Stimulated activated CD8-positive, alpha-beta memory T cell treated with anti-CD3 and anti-CD28 coated beads, Interleukin-12 subunit alpha, Interleukin-12 subunit beta, amount 100 ng/mL, for 1 hour (primary cell): ENCODE data around the gene BOLA1.
"Not testable (repeated sequence)": the region's sequence is repeated elsewhere in the genome, so short reads cannot be mapped to it uniquely, and the experiment has no call there.

ENCODE experiments used
- DNase-seq: peaks from one replicate; pipeline ENCODE4 v3.0.0-alpha.2; 2020; ENCODE audit warnings: low read depth

The BOLA1 gene, protein sequence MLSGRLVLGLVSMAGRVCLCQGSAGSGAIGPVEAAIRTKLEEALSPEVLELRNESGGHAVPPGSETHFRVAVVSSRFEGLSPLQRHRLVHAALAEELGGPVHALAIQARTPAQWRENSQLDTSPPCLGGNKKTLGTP

GRCh38 chr1:149899460-149900284 is at the start of gene BOLA1:
TSS of gene BOLA1 (plus strand) at chr1:149899568. CDS start at chr1:149900060, 492 bp downstream.
- DNase-seq: peak; percentile 64

GRCh38 chr1:149849947-149850360 is 49.4 kb upstream of the BOLA1 start:
- DNase-seq: no peak

DNA sequence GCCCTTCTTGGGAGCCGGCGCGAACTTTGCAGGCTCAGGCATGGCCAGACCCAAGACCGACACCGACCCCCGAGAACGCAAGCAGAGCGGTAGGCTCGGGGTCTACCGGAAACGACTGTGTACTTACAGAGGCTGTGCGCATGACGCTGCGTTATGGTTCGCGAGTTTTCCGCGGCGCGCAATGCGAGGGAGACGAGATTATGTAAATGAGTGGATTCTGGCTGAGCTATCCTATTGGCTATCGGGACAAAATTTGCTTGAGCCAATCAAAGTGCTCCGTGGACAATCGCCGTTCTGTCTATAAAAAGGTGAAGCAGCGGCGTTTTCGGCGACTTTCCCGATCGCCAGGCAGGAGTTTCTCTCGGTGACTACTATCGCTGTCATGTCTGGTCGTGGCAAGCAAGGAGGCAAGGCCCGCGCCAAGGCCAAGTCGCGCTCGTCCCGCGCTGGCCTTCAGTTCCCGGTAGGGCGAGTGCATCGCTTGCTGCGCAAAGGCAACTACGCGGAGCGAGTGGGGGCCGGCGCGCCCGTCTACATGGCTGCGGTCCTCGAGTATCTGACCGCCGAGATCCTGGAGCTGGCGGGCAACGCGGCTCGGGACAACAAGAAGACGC is 48.5 kb upstream of the BOLA1 start:
- not testable (repeated sequence) for DNase-seq

GRCh38 chr1:149851585-149852213 is 47.7 kb upstream of the BOLA1 start:
- not testable (repeated sequence) for DNase-seq

DNA sequence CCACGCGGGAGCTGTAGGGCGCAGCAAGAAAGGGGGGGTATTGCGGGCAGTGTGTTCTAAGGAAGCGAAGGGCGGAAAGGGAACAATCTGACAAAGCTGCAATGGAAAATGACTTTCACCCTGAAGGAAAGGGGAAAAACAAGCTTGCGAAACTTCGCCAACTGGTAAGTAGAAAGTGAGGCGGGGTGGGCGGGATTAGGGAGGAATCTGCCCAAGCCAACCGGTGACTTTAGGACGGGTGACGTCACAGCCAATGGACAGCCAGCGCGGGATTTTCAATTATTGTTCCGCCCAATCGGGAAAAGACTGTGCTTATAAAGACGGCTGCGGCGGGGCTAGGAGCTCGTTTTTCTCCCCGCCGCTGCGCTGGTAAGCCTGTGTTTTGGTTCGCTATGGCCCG is 47.1 kb upstream of the BOLA1 start:
- not testable (repeated sequence) for DNase-seq

- DNase-seq: not testable (repeated sequence)
Measured at GRCh38 chr1:149860271-149860670, 39.1 kb upstream of the BOLA1 start.

GRCh38 chr1:149860684-149861496 is 38.5 kb upstream of the BOLA1 start:
- DNase-seq: not testable (repeated sequence)

DNA sequence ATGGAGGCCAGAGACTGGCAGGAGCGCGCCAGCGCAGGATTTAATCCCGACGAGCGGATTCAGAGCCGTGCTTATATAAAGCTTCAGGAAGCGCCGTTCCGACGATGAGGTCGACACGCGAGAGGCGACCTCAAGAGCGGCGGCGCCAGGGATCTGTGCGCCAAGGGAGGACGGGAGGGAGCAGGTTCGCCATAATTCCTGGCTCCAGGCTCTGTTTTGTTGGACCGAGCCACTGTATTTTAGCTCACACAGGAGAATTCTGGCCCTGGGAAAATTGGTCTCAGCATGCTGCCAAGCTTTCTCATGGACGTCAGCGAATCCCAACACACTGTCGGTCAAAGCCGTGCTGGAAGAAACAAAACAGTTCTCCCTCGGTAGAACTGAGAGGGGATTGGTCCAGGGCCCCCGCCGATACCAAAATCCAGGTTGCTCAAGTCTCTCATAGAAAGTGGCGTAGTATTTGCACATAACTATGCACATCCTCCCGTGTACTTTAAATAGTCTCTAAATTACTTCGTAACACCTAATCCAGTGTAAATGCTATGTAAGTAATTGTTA is 37.8 kb upstream of the BOLA1 start:
- not testable (repeated sequence) for DNase-seq

DNA sequence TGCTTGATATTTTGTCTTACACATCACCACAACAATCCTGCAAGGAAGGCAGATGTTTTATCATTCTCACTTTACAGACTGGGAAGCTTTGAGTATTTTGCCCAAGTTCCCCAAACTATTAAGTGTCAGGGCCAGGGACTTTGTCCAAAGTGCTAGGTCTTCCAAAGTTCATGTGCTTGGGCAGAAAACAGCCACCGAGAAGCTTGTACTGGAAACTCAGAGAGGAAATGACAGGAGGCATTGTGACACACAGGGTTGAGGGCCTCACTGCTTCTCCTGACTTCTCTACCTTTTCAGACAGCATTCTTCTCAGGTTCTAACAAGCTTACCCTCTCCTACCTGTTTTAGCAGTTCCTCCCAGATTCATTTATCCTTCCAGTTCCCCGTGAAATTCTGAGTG is 32.5 kb upstream of the BOLA1 start:
- not testable (repeated sequence) for DNase-seq

DNA sequence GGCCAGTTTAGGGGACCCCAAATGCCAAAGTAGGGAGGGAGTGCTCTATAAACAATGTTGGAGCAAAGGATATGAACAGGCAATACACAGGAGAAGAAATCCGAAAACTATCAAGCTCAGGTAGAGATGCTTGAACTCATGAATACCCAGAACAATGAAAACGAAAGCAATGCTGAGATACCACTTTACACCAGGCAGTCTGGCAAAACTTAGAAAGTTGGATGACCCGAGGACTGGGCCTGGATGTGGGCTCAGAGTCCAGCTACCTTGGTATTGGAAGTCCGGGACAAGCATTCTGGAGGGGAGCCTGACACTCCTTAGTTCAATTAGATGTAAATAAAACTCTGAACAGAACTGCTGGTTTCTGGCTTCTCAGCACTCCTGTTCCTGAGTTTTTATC is 26.3 kb upstream of the BOLA1 start:
- not testable (repeated sequence) for DNase-seq

DNA sequence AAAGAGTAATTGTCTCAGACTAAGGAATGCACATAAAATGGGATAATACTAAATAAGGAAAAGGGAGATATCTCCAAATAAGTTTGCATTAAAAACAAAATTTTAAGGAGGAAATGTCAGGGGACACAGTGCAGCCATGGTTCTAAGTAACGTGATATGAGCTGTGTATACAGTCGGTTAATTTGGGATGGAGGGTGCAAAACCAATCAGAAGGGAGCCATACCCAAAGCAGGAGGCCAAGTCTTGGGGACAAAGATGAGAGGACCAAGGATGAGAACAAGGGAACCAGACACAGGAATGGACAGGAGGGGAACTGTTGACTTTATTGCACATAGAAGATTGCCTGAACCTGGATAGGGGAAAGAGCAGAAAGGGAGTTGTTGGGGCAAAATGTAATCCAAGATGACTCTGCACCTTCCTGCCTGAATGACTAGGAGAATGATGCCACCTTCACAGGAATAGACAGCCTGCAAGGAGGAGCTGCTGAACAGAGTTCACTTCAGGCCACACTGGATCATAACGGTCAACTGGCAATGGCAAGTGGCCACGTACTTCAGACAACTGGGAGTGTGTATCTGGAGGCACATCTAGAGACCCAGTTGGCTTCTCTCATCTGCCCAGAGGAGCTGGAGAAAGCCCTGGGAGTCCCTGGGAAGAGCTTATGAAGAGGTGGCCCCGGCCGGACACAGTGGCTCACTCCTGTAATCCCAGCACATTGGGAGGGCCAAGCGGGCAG is 22.0 kb upstream of the BOLA1 start:
- DNase-seq: no peak

- no peak for DNase-seq
Measured at GRCh38 chr1:149879556-149879955, 19.8 kb upstream of the BOLA1 start.

GRCh38 chr1:149881876-149882275 is 17.5 kb upstream of the BOLA1 start:
- no peak for DNase-seq

DNA sequence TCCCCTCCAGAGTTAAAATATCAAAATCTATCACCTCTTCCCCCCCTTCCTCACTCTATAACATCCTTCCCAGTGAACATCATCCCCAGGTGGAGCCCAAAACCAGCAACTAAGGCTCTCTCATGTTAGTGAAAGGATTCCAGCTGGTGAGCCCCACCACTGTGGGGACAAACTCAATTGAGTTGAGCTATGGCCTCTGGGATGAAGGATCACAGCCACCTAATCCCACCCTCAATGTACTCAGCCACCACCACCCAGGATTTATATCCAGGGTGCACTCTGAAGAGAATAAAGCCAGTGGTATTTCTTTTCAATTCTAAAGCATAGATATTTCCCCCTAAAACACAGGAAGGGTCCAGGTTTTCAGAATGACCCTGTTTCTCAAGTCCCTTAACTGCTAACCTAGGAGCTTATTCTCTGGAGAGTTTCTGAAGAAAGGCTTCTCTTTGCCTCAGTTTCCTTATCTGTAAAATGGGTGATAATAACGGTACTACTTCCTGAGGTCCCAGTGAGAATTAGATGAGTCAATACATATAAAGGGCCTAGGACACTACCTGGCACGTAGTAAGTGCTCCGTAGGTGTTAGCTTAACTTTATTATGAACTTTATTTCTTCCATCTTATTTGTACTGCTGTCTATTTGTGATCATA is 15.6 kb upstream of the BOLA1 start:
- DNase-seq: no peak

DNA sequence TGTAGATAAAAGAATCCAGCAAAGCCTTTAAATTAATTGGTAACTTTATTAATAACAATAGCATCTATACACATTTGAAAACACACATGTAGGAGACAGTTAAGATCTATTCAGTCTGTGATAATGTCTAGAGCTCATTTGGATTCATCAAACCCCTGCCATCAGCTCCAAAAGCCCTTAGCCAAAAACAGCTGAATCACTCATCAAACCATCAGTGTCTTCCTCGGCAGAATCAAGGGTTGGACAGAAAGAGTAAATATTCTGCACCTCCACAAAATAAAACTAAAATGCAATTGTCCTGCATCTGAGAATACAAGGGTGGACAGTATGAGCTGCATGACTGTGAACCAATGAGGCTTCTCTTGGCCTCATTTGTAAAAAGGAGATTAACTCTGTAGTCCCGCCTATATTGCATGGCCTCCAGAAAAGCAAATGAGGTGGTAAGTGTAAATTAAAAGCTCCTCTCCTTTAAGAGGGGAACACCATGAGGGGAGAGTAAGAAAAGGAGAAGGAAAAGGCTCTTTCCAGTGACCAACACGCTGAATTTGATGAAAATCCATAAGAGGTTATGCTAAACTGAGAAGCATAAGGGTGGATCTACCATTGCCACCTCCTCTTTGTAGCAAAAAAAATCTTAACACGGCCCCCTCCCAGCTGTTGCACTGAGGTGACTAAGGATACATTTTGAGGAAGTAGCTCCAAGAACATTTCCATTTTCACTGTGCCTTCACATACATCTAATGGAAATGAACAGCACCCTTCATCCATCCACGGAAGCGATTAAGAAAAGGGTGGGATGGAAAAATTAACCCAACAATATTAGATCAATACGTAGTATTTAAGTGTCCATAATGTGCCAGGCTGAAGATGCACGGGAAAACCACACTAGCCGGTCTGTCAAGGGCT is 14.7 kb upstream of the BOLA1 start:
- no peak for DNase-seq

GRCh38 chr1:149885339-149886120 is 13.8 kb upstream of the BOLA1 start:
- DNase-seq: peak; percentile 27

DNA sequence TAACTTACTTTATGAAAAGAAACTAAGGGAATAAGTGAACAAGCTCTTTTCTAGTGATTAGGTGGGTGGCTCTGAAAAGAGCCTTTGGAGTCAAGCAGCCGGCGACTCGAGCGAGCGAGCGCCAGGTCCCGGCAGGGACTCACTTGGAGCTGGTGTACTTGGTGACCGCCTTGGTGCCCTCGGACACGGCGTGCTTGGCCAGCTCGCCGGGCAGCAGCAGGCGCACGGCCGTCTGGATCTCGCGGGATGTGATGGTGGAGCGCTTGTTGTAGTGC is 13.3 kb upstream of the BOLA1 start:
- not testable (repeated sequence) for DNase-seq

DNA sequence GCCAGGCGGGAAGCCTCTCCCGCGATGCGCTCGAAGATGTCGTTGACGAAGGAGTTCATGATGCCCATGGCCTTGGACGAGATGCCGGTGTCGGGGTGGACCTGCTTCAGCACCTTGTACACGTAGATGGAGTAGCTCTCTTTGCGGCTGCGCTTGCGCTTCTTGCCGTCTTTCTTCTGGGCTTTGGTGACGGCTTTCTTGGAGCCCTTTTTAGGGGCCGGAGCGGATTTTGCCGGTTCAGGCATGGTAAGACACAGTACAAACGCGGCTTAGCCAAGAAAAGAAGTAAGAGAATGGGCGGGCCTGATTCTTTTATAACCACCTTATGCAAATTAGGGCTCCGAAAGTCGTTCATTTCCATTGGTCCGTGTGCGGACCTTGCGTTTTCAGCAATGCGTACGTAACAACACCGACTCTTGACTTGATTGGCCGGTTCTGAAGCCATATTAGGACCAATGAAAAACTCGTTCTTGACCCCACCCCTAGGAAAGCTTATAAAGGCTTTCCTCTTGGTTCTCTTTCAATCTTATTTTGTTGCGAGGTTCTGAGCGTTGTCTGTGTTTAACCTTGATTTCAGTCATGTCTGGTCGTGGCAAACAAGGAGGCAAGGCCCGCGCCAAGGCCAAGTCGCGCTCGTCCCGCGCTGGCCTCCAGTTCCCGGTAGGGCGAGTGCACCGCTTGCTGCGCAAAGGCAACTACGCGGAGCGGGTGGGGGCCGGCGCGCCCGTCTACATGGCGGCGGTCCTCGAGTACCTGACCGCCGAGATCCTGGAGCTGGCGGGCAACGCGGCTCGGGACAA is 12.8 kb upstream of the BOLA1 start:
- peak; percentile 73 for DNase-seq
